ENCODE results near the gene RPL27A. TPM values are rescaled to one million over a fixed set of nuclear protein-coding genes. Genes with fewer than 3 reads are reported as not detected.

Gene RPL27A
- total RNA-seq, 6 experiments from 2014 or later = 973 to 1,209 (median 1,069) TPM

DNA sequence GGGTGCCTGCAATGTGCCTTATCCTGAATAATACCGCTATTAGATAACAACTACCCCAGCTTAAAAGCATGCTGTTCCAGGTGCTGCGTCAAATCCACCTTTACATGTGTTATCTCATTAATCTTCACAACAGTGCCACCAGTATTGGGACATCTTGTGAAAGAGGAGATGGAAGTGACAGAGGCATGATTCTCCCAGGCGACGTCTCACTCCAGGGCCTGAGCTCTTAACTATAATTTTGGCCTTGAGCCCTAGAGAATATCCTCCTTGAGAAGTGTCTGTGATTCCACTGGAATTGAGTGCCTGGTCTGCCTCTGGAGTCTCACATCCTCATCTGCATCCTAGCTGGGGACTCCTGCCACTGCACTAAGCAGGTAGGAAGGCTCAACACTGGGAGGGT lies 43.8 kb downstream of the RPL27A start:
- H3K27ac Mint-ChIP-seq = peak overlapping the region; percentile 42; the same call in 1 of the 2 replicates
- H3K4me3 Mint-ChIP-seq = no peak overlapping the region
- H3K36me3 Mint-ChIP-seq (ENCODE audit: low read depth) = peaks cover 36% of the 10 kb centered on the region
- H3K9me3 Mint-ChIP-seq = no peaks in the 10 kb centered on the region
- peaks cover 65% of the 10 kb centered on the region for H3K4me1 Mint-ChIP-seq (ENCODE audit: low read depth)
- DNase-seq = no peak
- H3K27me3 Mint-ChIP-seq (ENCODE audit: insufficient read depth) = peaks cover 10% of the 10 kb centered on the region
- TF ChIP-seq, protein P1, sequence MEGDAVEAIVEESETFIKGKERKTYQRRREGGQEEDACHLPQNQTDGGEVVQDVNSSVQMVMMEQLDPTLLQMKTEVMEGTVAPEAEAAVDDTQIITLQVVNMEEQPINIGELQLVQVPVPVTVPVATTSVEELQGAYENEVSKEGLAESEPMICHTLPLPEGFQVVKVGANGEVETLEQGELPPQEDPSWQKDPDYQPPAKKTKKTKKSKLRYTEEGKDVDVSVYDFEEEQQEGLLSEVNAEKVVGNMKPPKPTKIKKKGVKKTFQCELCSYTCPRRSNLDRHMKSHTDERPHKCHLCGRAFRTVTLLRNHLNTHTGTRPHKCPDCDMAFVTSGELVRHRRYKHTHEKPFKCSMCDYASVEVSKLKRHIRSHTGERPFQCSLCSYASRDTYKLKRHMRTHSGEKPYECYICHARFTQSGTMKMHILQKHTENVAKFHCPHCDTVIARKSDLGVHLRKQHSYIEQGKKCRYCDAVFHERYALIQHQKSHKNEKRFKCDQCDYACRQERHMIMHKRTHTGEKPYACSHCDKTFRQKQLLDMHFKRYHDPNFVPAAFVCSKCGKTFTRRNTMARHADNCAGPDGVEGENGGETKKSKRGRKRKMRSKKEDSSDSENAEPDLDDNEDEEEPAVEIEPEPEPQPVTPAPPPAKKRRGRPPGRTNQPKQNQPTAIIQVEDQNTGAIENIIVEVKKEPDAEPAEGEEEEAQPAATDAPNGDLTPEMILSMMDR (IDR thresholded peaks at IDR 0.05) = no peak

DNA sequence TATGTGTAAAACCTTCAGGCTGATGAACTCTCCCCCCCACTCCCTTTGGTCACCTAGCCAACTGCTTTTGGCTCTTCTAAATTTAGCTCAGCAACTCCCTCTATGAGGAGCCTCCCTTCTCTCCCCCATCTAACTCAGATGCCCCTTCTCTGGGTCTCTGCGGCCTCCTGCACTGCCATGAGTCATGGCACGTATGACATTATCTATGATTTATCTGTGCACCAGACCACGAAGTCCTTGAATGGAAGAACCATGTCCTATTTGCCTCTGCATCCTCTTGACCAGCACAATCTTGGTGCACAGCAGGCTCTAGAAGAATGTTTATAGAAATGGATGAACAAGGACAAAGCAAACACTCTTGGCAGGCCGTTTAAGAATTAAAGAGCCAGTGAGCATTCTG lies 46.0 kb downstream of the RPL27A start:
- Mint-ChIP-seq H3K4me1 (ENCODE audit: low read depth) (peaks cover 64% of the 10 kb centered on the region), H3K9me3 (no peaks in the 10 kb centered on the region), H3K27ac (peak overlapping the region; percentile 63), H3K27me3 (ENCODE audit: insufficient read depth) (peaks cover 5% of the 10 kb centered on the region), H3K36me3 (ENCODE audit: low read depth) (peaks cover 22% of the 10 kb centered on the region), H3K4me3 (peak overlapping the region; percentile 38)
- DNase-seq = peak; percentile 19
- TF ChIP-seq, protein P1 (IDR thresholded peaks at IDR 0.05) = no peak

DNA sequence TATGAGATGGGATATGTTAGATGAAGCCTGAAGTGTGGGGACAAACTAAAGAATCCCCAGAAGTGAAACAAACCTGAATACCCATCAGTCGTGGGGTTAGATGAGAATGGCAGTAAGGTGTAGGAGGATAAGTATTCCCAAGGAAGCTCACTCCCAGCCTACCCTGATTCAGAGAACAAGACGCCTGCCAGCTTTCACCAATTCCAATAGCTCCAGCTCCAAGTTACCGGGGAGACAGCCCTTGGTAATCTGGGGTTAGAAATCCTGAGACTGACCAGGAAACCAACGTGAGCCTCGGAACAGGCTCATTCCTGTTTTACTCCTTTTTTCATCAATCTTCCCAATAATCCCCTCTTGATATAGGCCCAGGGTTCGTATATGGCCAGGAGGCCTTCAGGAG lies 46.5 kb downstream of the RPL27A start:
- Mint-ChIP-seq H3K4me3 (peak overlapping the region; percentile 38; the same call in 1 of the 2 replicates), H3K27me3 (ENCODE audit: insufficient read depth) (peaks cover 5% of the 10 kb centered on the region), H3K4me1 (ENCODE audit: low read depth) (peaks cover 67% of the 10 kb centered on the region), H3K9me3 (no peaks in the 10 kb centered on the region), H3K27ac (peak overlapping the region; percentile 63), H3K36me3 (ENCODE audit: low read depth) (peaks cover 22% of the 10 kb centered on the region)
- TF ChIP-seq, protein P1 (IDR thresholded peaks at IDR 0.05) = no peak
- no peak for DNase-seq

DNA sequence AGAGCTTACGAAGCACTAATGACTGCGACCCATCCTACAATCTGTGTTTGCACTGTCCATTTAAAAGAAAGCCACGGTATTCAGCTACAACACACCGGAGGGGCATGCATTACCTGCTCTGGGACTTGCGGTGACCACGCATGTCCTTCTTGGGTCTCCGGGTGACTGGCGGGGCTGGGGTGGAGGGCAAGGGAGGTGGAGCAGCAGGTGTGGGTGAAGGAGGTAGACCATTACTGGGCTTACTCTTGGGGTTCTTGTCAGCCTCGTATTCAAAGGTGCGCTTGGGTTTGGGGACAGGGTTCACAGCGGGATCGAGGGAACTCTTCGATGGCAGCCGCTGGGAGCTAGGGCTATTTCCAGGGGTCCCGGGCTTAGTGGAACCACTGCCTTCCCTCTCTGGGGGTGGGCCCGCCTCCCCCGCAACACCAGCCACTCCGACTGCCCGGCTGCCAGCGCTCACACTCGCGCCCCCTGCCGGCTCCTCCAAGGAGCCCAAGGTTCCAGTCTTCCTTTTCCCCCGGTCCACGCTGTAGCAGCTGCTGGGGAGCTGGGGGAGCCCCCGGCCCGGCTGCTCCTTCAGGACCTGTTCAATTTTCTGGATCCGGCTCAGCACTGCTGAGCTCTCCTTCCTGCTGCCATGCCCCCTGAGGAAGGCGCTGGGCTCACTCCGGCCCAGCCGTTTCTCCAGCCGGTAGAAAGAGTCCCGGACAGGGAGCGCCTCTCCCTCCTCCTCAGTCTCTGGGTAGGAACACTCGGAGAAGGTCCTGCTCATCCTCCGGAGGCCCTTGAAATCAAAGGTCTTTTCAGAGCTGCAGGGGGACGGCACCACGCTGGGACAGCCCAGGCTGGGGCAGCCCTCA lies 47.5 kb downstream of the RPL27A start:
- TF ChIP-seq, protein P1 (IDR thresholded peaks at IDR 0.05) = no peak
- Mint-ChIP-seq H3K27ac (no peak overlapping the region), H3K36me3 (ENCODE audit: low read depth) (peaks cover 17% of the 10 kb centered on the region), H3K9me3 (no peaks in the 10 kb centered on the region), H3K27me3 (ENCODE audit: insufficient read depth) (peaks cover 5% of the 10 kb centered on the region), H3K4me3 (no peak overlapping the region), H3K4me1 (ENCODE audit: low read depth) (peaks cover 70% of the 10 kb centered on the region)
- no peak for DNase-seq

GRCh38 chr11:8730697-8731020 lies 48.1 kb downstream of the RPL27A start:
- Mint-ChIP-seq H3K27ac (no peak overlapping the region), H3K9me3 (no peaks in the 10 kb centered on the region), H3K4me3 (no peak overlapping the region), H3K4me1 (ENCODE audit: low read depth) (peaks cover 70% of the 10 kb centered on the region), H3K36me3 (ENCODE audit: low read depth) (peaks cover 17% of the 10 kb centered on the region), H3K27me3 (ENCODE audit: insufficient read depth) (peaks cover 5% of the 10 kb centered on the region)
- DNase-seq = no peak
- TF ChIP-seq, protein P1 (IDR thresholded peaks at IDR 0.05) = no peak
